Heart left ventricle (tissue), 16 donors: ENCODE measurements around the gene SPATA2. TPM values are rescaled to one million over a fixed set of nuclear protein-coding genes. Genes with fewer than 3 reads are reported as not detected.

ENCODE experiments used
- ATAC-seq, 4 donors: fragments of 200-7000 bp; cut with Tn5 transposase; one replicate each; pipeline ENCODE4 v1.9.1; 2020 to 2022; ENCODE audit warnings: moderate library complexity in 4 of 4, mild to moderate bottlenecking in 3 of 4, moderate number of reproducible peaks in 1 of 4
- DNase-seq, 5 donors: peaks; one replicate each; pipeline ENCODE4 v3.0.0-alpha.2; 2020
- H3K27ac ChIP-seq, 12 donors: fragments of 200-600 bp; sonication (generic) in 4 of 12; one replicate each; pipeline versions ENCODE4 v1.5.0 to v1.8.0; 2016 to 2022; ENCODE audit warnings: mild to moderate bottlenecking in 2 of 12
- H3K27me3 ChIP-seq, 9 donors: fragments of 200-600 bp; sonication (generic) in 2 of 9; one replicate each; pipeline versions ENCODE4 v1.5.1 to v1.8.0; 2016 to 2022; ENCODE audit warnings: mild to moderate bottlenecking in 3 of 9
- H3K36me3 ChIP-seq, 9 donors: fragments of 200-600 bp; sonication (generic) in 2 of 9; one replicate each; pipeline versions ENCODE4 v1.5.0 to v1.8.0; 2018 to 2022; ENCODE audit warnings: mild to moderate bottlenecking in 2 of 9
- H3K4me1 ChIP-seq, 12 donors: fragments of 200-600 bp; sonication (generic) in 4 of 12; one replicate each; pipeline versions ENCODE4 v1.5.0 to v1.8.0; 2016 to 2022; ENCODE audit warnings: mild to moderate bottlenecking in 3 of 12
- H3K4me3 ChIP-seq, 12 donors: fragments of 200-600 bp; sonication (generic) in 4 of 12; one replicate each; pipeline versions ENCODE4 v1.5.0 to v1.8.0; 2017 to 2022; ENCODE audit warnings: mild to moderate bottlenecking in 9 of 12, moderate library complexity in 4 of 12
- H3K9me3 ChIP-seq, 12 donors: fragments of 200-600 bp; sonication (generic) in 4 of 12; one replicate each; pipeline versions ENCODE4 v1.5.0 to v1.8.0; 2016 to 2022; ENCODE audit warnings: mild to moderate bottlenecking in 1 of 12
- CTCF ChIP-seq, 12 donors: fragments of 200-600 bp; sonication (generic) in 4 of 12; IDR thresholded peaks; one replicate each; pipeline versions ENCODE4 v1.5.0 to v1.8.0; 2018 to 2022; ENCODE audit warnings: antibody characterized with exemption in 12 of 12, mild to moderate bottlenecking in 5 of 12
- POLR2A ChIP-seq, 2 donors: fragments of 450-650 bp; IDR thresholded peaks; one replicate each; pipeline ENCODE4 v1.6.1; 2017; ENCODE audit warnings: antibody characterized with exemption in 2 of 2, mild to moderate bottlenecking in 2 of 2, moderate library complexity in 2 of 2
- WGBS, 4 donors: extraction: QIAGEN DNeasy Blood & Tissue Kit in 2 of 4; methylation state at CpG; one replicate each; pipeline versions ENCODE4 v1.1.5 to v1.1.7; 2013 to 2018; 5-methylcytosine and 5-hydroxymethylcytosine counted together
- intact Hi-C, 10 donors: fragments of 100-400 bp; cut with DNase I; formaldehyde crosslinking; loops; one replicate each; pipeline versions ENCODE4 v1.11.1 to v1.14.2; 2022
- polyA plus RNA-seq, 2 donors: library from polyadenylated mRNA; stranded (reverse); fragments of 200-250 nt; gene quantifications; one replicate each; pipeline ENCODE4 v1.2.3, GENCODE V29; 2013
- total RNA-seq, 9 donors: library from RNA; depleted of rRNA in 2 of 9; stranded (reverse); fragments of >200 nt in 2 of 9; fragmentation: NEBNext Ultra II Directional in 3 of 9; extraction: Animal tissue kit (Norgen Biotek cat#: 25700) in 3 of 9; gene quantifications; one replicate each; pipeline versions ENCODE4 v1.1.0 to v1.2.4, GENCODE V29; 2016 to 2023
- donor health status: ischemic (EF 13 %, LVEDD 7.1; RV severe dilation, severe dysfunction).
- donor health status: healthy with polysubstance abuse.
- donor health status: DM: no; HTN: yes; CAD: no.
- donor health status: DM: no; HTN: no; CAD: no.
- donor health status: ischemic (EF 25% LVEDD 6.9; RV normal size, moderate dysfunction).
- donor health status: ischemic (EF 25% LVEDD 5.7; RV mildly dilated, moderate dysfunction).
- donor health status: healthy.
- donor health status: DM: yes; HTN: yes; CAD: no.
- donor health status: ischemic (EF 35%, LVEDD 5.7; RV mildly dilated, moderate dysfunction).
- donor health status: nonischemic (EF 11% LVEDD 7.7; RV severe dilation, severe dysfunction).
- donor health status: DM: yes; HTN: yes; CAD: no.
- donor health status: PGD.
- donor health status: ischemic (EF 29% LVEDD 5.4; RV normal size, mild dysfunction).
- donor health status: nonischemic (EF 23%, LVEDD 6.1; RV moderate dilation, normal function).

Gene SPATA2
- total and polyA plus RNA-seq, 11 donors: 4.3 to 9.3 (median 7.8) TPM

- Histone ChIP-seq H3K27me3 (no peaks in the 10 kb centered on the region), H3K9me3 (no peaks in the 10 kb centered on the region), H3K4me1 (peaks cover 0 to 77% (median 56%) of the 10 kb centered on the region in 12 donors), H3K4me3 (no peak overlapping the region), H3K27ac (peak overlapping the region in 6 of 12 donors; percentile 14 to 75 (median 55)), H3K36me3 (peaks cover 0 to 41% (median 22%) of the 10 kb centered on the region in 9 donors)
- 78 to 81% (median 79%) methylated on average over 9 of the region's 9 CpGs for WGBS, 4 donors
- TF ChIP-seq CTCF (IDR thresholded peaks at IDR 0.05) (no peak), POLR2A (IDR thresholded peaks at IDR 0.05) (no peak)
- DNase-seq (peak in 1 of 5 donors; percentile 22), ATAC-seq (no peak)
- intact Hi-C loops: loop anchor here in 5 of 10 donors (2.0 to 5.0 kb wide), 2 partner anchors 277 to 278 kb away; no protein-coding TSS in a partner anchor
Observed at GRCh38 chr20:49889001-49889934, 26.1 kb downstream of the SPATA2 start.

- Histone ChIP-seq H3K4me3 (no peak overlapping the region), H3K4me1 (peaks cover 0 to 69% (median 48%) of the 10 kb centered on the region in 12 donors), H3K27ac (peak overlapping the region in 11 of 12 donors; percentile 35 to 79 (median 59)), H3K36me3 (peaks cover 0 to 47% (median 28%) of the 10 kb centered on the region in 9 donors), H3K9me3 (no peaks in the 10 kb centered on the region), H3K27me3 (no peaks in the 10 kb centered on the region)
- WGBS, 4 donors: 53 to 68% (median 65%) methylated on average over 16 to 18 of the region's 18 CpGs
- DNase-seq (peak in 1 of 5 donors; percentile 65), ATAC-seq (peak in 2 of 4 donors; percentile 8 to 9)
- TF ChIP-seq CTCF (IDR thresholded peaks at IDR 0.05): peak; percentile 63 to 79 (median 74)
- TF ChIP-seq POLR2A (IDR thresholded peaks at IDR 0.05): no peak
- intact Hi-C loops: loop anchor here in 6 of 10 donors (1.0 to 5.0 kb wide), 3 partner anchors 276 to 278 kb away; no protein-coding TSS in a partner anchor
Observed at GRCh38 chr20:49888212-49889000, 26.9 kb downstream of the SPATA2 start.

GRCh38 chr20:49887251-49888211 is 27.8 kb downstream of the SPATA2 start:
- Histone ChIP-seq H3K4me1 (peaks cover 0 to 60% (median 39%) of the 10 kb centered on the region in 12 donors), H3K27me3 (no peaks in the 10 kb centered on the region), H3K9me3 (no peaks in the 10 kb centered on the region), H3K4me3 (no peak overlapping the region), H3K27ac (peak overlapping the region; percentile 6 to 79 (median 60)), H3K36me3 (peaks cover 0 to 52% (median 33%) of the 10 kb centered on the region in 9 donors)
- WGBS, 4 donors: 71 to 81% (median 77%) methylated on average over 23 to 32 of the region's 32 CpGs
- ATAC-seq (peak in 3 of 4 donors; percentile 15 to 53 (median 23)), DNase-seq (peak in 2 of 5 donors; percentile 43 to 58)
- TF ChIP-seq CTCF (IDR thresholded peaks at IDR 0.05) (no peak), POLR2A (IDR thresholded peaks at IDR 0.05) (no peak)
- intact Hi-C loops: loop anchor here in 7 of 10 donors (1.0 to 5.0 kb wide), 3 partner anchors 275 to 277 kb away; no protein-coding TSS in a partner anchor
